Measurements from ENCODE around the gene CLDN12.
A peak's percentile ranks its signal among the peaks of the same experiment; 100 is the strongest.

Gene CLDN12

GRCh38 chr7:90408142-90408541, 4.9 kb downstream of the CLDN12 start:
- Histone ChIP-seq H4K91ac (ENCODE audit: low read depth, low read length, poor library complexity) (no peak overlapping the region), H4K8ac (ENCODE audit: low read depth, low read length) (no peak overlapping the region), H3K9me3 (replicated peaks in 1 of 2; ENCODE audit: control insufficient read depth in 2 of 2, insufficient read depth in 1 of 2, low read depth in 1 of 2, low read length in 2 of 2) (peaks cover 0 to 2% of the 10 kb centered on the region in 2 donors), H3K18ac (ENCODE audit: low read length) (no peak overlapping the region), H3K79me1 (ENCODE audit: low read depth, low read length) (peaks cover 2% of the 10 kb centered on the region), H3K36me3 (replicated peaks in 1 of 2; ENCODE audit: control insufficient read depth in 2 of 2, insufficient read depth in 2 of 2, low read length in 2 of 2) (peaks cover 11 to 82% of the 10 kb centered on the region in 2 donors), H3K4me2 (ENCODE audit: insufficient read depth, low read length, poor library complexity, severe bottlenecking) (no peak overlapping the region), H2BK12ac (ENCODE audit: low read length) (no peak overlapping the region), H2BK120ac (ENCODE audit: low read depth, low read length) (no peak overlapping the region), H2AFZ (ENCODE audit: low read length) (no peak overlapping the region), H3K23ac (ENCODE audit: low read depth, low read length, poor library complexity) (no peak overlapping the region), H3K9ac (ENCODE audit: low read depth, low read length, poor library complexity) (no peak overlapping the region), H3K14ac (ENCODE audit: low read length) (no peak overlapping the region), H2AK5ac (ENCODE audit: low read depth, low read length) (no peak overlapping the region), H3K4ac (ENCODE audit: low read length) (no peak overlapping the region), H3K27me3 (ENCODE audit: control insufficient read depth in 3 of 3, insufficient read depth in 3 of 3, low read depth in 1 of 3, low read length in 3 of 3) (no peaks in the 10 kb centered on the region), H2BK5ac (ENCODE audit: low read length) (no peak overlapping the region), H2BK15ac (ENCODE audit: low read length) (no peak overlapping the region), H3K4me3 (ENCODE audit: low read length in 2 of 2) (no peak overlapping the region), H3K27ac (replicated peaks; ENCODE audit: low read length) (no peak overlapping the region), H3K4me1 (ENCODE audit: control insufficient read depth in 2 of 2, insufficient read depth in 1 of 2, low read depth in 1 of 2, low read length in 2 of 2) (no peaks in the 10 kb centered on the region)
- no peak for DNase-seq (ENCODE audit: low spot score)
- no CpG with 5 or more reads among the region's 1 CpG for WGBS, 2 donors (ENCODE audit: extremely low coverage in 2 of 2, insufficient read length in 2 of 2, insufficient replicate concordance in 1 of 2)

GRCh38 chr7:90409667-90410066, 6.4 kb downstream of the CLDN12 start:
- peaks cover 11 to 96% of the 10 kb centered on the region in 2 donors for H3K36me3 ChIP-seq (replicated peaks in 1 of 2; ENCODE audit: control insufficient read depth in 2 of 2, insufficient read depth in 2 of 2, low read length in 2 of 2)

GRCh38 chr7:90411510-90411909, 8.2 kb downstream of the CLDN12 start:
- no peak overlapping the region for H4K91ac ChIP-seq (ENCODE audit: low read depth, low read length, poor library complexity)
- no peak overlapping the region for H3K14ac ChIP-seq (ENCODE audit: low read length)
- H3K18ac ChIP-seq (ENCODE audit: low read length), result no peak overlapping the region
- H2BK12ac ChIP-seq (ENCODE audit: low read length), result no peak overlapping the region
- H2BK120ac ChIP-seq (ENCODE audit: low read depth, low read length), result no peak overlapping the region
- no peak overlapping the region for H2AFZ ChIP-seq (ENCODE audit: low read length)
- no CpG with 5 or more reads among the region's 2 CpGs for WGBS, 2 donors (ENCODE audit: extremely low coverage in 2 of 2, insufficient read length in 2 of 2, insufficient replicate concordance in 1 of 2)
- peaks cover 2% of the 10 kb centered on the region for H3K79me1 ChIP-seq (ENCODE audit: low read depth, low read length)
- DNase-seq (ENCODE audit: low spot score), result no peak
- H3K27ac ChIP-seq (replicated peaks; ENCODE audit: low read length), result no peak overlapping the region
- H2AK5ac ChIP-seq (ENCODE audit: low read depth, low read length), result no peak overlapping the region
- peaks cover 10 to 82% of the 10 kb centered on the region in 2 donors for H3K36me3 ChIP-seq (replicated peaks in 1 of 2; ENCODE audit: control insufficient read depth in 2 of 2, insufficient read depth in 2 of 2, low read length in 2 of 2)
- H2BK15ac ChIP-seq (ENCODE audit: low read length), result no peak overlapping the region
- no peak overlapping the region for H3K23ac ChIP-seq (ENCODE audit: low read depth, low read length, poor library complexity)
- H4K8ac ChIP-seq (ENCODE audit: low read depth, low read length), result no peak overlapping the region
- peaks cover 0 to 2% of the 10 kb centered on the region in 2 donors for H3K9me3 ChIP-seq (replicated peaks in 1 of 2; ENCODE audit: control insufficient read depth in 2 of 2, insufficient read depth in 1 of 2, low read depth in 1 of 2, low read length in 2 of 2)
- no peaks in the 10 kb centered on the region for H3K4me1 ChIP-seq (ENCODE audit: control insufficient read depth in 2 of 2, insufficient read depth in 1 of 2, low read depth in 1 of 2, low read length in 2 of 2)
- H2BK5ac ChIP-seq (ENCODE audit: low read length), result no peak overlapping the region
- no peak overlapping the region for H3K9ac ChIP-seq (ENCODE audit: low read depth, low read length, poor library complexity)
- H3K4ac ChIP-seq (ENCODE audit: low read length), result no peak overlapping the region
- no peak overlapping the region for H3K4me2 ChIP-seq (ENCODE audit: insufficient read depth, low read length, poor library complexity, severe bottlenecking)
- no peak overlapping the region for H3K4me3 ChIP-seq (ENCODE audit: low read length in 2 of 2)
- no peaks in the 10 kb centered on the region for H3K27me3 ChIP-seq (ENCODE audit: control insufficient read depth in 3 of 3, insufficient read depth in 3 of 3, low read depth in 1 of 3, low read length in 3 of 3)

More at GRCh38 chr7:90409667-90410066, 6.4 kb downstream of the CLDN12 start:
- H3K27me3 ChIP-seq (ENCODE audit: control insufficient read depth in 3 of 3, insufficient read depth in 3 of 3, low read depth in 1 of 3, low read length in 3 of 3), result no peaks in the 10 kb centered on the region
- H3K27ac ChIP-seq (replicated peaks; ENCODE audit: low read length), result no peak overlapping the region
- no peak overlapping the region for H3K23ac ChIP-seq (ENCODE audit: low read depth, low read length, poor library complexity)
- no peak overlapping the region for H2AFZ ChIP-seq (ENCODE audit: low read length)
- H4K91ac ChIP-seq (ENCODE audit: low read depth, low read length, poor library complexity), result no peak overlapping the region
- H3K9ac ChIP-seq (ENCODE audit: low read depth, low read length, poor library complexity), result no peak overlapping the region
- no peak overlapping the region for H2BK5ac ChIP-seq (ENCODE audit: low read length)
- H3K18ac ChIP-seq (ENCODE audit: low read length), result no peak overlapping the region
- no peak for DNase-seq (ENCODE audit: low spot score)
- peaks cover 2% of the 10 kb centered on the region for H3K79me1 ChIP-seq (ENCODE audit: low read depth, low read length)
- WGBS, 2 donors (ENCODE audit: extremely low coverage in 2 of 2, insufficient read length in 2 of 2, insufficient replicate concordance in 1 of 2), result no CpG with 5 or more reads among the region's 3 CpGs
- no peak overlapping the region for H2BK120ac ChIP-seq (ENCODE audit: low read depth, low read length)
- H2BK15ac ChIP-seq (ENCODE audit: low read length), result no peak overlapping the region
- H3K14ac ChIP-seq (ENCODE audit: low read length), result no peak overlapping the region
- H3K4ac ChIP-seq (ENCODE audit: low read length), result no peak overlapping the region
- H3K9me3 ChIP-seq (replicated peaks in 1 of 2; ENCODE audit: control insufficient read depth in 2 of 2, insufficient read depth in 1 of 2, low read depth in 1 of 2, low read length in 2 of 2), result peaks cover 0 to 2% of the 10 kb centered on the region in 2 donors
- H4K8ac ChIP-seq (ENCODE audit: low read depth, low read length), result no peak overlapping the region
- no peaks in the 10 kb centered on the region for H3K4me1 ChIP-seq (ENCODE audit: control insufficient read depth in 2 of 2, insufficient read depth in 1 of 2, low read depth in 1 of 2, low read length in 2 of 2)
- no peak overlapping the region for H2BK12ac ChIP-seq (ENCODE audit: low read length)
- no peak overlapping the region for H3K4me2 ChIP-seq (ENCODE audit: insufficient read depth, low read length, poor library complexity, severe bottlenecking)
- no peak overlapping the region for H2AK5ac ChIP-seq (ENCODE audit: low read depth, low read length)
- H3K4me3 ChIP-seq (ENCODE audit: low read length in 2 of 2), result no peak overlapping the region

- no CpG with 5 or more reads among the region's 11 CpGs for WGBS, 2 donors (ENCODE audit: extremely low coverage in 2 of 2, insufficient read length in 2 of 2, insufficient replicate concordance in 1 of 2)
- H3K36me3 ChIP-seq (replicated peaks in 1 of 2; ENCODE audit: control insufficient read depth in 2 of 2, insufficient read depth in 2 of 2, low read length in 2 of 2), result peaks cover 9 to 74% of the 10 kb centered on the region in 2 donors
- no peak overlapping the region for H3K23ac ChIP-seq (ENCODE audit: low read depth, low read length, poor library complexity)
- no peak overlapping the region for H2BK120ac ChIP-seq (ENCODE audit: low read depth, low read length)
- no peak overlapping the region for H4K91ac ChIP-seq (ENCODE audit: low read depth, low read length, poor library complexity)
- H3K4ac ChIP-seq (ENCODE audit: low read length), result no peak overlapping the region
- H3K4me1 ChIP-seq (ENCODE audit: control insufficient read depth in 2 of 2, insufficient read depth in 1 of 2, low read depth in 1 of 2, low read length in 2 of 2), result no peaks in the 10 kb centered on the region
- no peak overlapping the region for H3K27ac ChIP-seq (replicated peaks; ENCODE audit: low read length)
- H4K8ac ChIP-seq (ENCODE audit: low read depth, low read length), result no peak overlapping the region
- H3K27me3 ChIP-seq (ENCODE audit: control insufficient read depth in 3 of 3, insufficient read depth in 3 of 3, low read depth in 1 of 3, low read length in 3 of 3), result no peaks in the 10 kb centered on the region
- H3K4me3 ChIP-seq (ENCODE audit: low read length in 2 of 2), result peak overlapping the region in 1 of 2 donors; percentile 49
- DNase-seq (ENCODE audit: low spot score), result no peak
- no peak overlapping the region for H2BK15ac ChIP-seq (ENCODE audit: low read length)
- no peak overlapping the region for H3K4me2 ChIP-seq (ENCODE audit: insufficient read depth, low read length, poor library complexity, severe bottlenecking)
- no peak overlapping the region for H2AK5ac ChIP-seq (ENCODE audit: low read depth, low read length)
- no peak overlapping the region for H2BK12ac ChIP-seq (ENCODE audit: low read length)
- H3K9ac ChIP-seq (ENCODE audit: low read depth, low read length, poor library complexity), result no peak overlapping the region
- H3K14ac ChIP-seq (ENCODE audit: low read length), result no peak overlapping the region
- H2BK5ac ChIP-seq (ENCODE audit: low read length), result no peak overlapping the region
- peaks cover 2% of the 10 kb centered on the region for H3K79me1 ChIP-seq (ENCODE audit: low read depth, low read length)
- no peak overlapping the region for H3K18ac ChIP-seq (ENCODE audit: low read length)
- peaks cover 0 to 2% of the 10 kb centered on the region in 2 donors for H3K9me3 ChIP-seq (replicated peaks in 1 of 2; ENCODE audit: control insufficient read depth in 2 of 2, insufficient read depth in 1 of 2, low read depth in 1 of 2, low read length in 2 of 2)
- H2AFZ ChIP-seq (ENCODE audit: low read length), result no peak overlapping the region
Measured at GRCh38 chr7:90412458-90413184, 9.4 kb downstream of the CLDN12 start.
